ENCODE data around the gene FKBP4.

The FKBP4 gene

DNA sequence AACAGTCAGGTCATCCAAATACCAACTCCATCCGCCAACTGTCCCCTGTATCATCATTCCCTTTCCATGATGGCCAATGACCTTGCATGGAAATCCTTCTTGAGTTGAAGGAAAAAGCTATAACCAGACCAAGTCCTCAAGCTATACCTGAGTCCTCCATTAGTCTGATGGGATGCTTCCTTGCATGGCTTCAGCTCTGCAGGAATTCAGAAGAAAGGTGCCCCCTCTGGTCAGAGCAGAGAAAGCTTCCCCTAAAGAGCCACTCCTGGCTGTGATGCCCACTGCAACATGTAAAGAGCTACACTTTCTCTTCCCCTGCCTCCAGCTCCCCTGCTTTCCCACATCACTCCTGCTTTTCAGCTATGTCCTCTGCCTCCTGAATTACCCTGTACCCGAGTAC, 43.1 kb upstream of the FKBP4 start:
- Histone ChIP-seq H3K4me3 (ENCODE audit: low read depth, low read length) (no peak overlapping the region), H3K27ac (no peak overlapping the region), H3K27me3 (replicated peaks) (peaks cover 5% of the 10 kb centered on the region), H3K36me3 (replicated peaks) (no peaks in the 10 kb centered on the region)
- in situ Hi-C loops (cut with HindIII; ENCODE audit: low pct_ligation_motif_present, low sequenced_read_pairs), result no loop called here
- DNase-seq, result no peak
- TF ChIP-seq, protein P1, sequence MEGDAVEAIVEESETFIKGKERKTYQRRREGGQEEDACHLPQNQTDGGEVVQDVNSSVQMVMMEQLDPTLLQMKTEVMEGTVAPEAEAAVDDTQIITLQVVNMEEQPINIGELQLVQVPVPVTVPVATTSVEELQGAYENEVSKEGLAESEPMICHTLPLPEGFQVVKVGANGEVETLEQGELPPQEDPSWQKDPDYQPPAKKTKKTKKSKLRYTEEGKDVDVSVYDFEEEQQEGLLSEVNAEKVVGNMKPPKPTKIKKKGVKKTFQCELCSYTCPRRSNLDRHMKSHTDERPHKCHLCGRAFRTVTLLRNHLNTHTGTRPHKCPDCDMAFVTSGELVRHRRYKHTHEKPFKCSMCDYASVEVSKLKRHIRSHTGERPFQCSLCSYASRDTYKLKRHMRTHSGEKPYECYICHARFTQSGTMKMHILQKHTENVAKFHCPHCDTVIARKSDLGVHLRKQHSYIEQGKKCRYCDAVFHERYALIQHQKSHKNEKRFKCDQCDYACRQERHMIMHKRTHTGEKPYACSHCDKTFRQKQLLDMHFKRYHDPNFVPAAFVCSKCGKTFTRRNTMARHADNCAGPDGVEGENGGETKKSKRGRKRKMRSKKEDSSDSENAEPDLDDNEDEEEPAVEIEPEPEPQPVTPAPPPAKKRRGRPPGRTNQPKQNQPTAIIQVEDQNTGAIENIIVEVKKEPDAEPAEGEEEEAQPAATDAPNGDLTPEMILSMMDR (IDR thresholded peaks at IDR 0.05; ENCODE audit: low read depth, low read length, missing control alignments), result no peak

DNA sequence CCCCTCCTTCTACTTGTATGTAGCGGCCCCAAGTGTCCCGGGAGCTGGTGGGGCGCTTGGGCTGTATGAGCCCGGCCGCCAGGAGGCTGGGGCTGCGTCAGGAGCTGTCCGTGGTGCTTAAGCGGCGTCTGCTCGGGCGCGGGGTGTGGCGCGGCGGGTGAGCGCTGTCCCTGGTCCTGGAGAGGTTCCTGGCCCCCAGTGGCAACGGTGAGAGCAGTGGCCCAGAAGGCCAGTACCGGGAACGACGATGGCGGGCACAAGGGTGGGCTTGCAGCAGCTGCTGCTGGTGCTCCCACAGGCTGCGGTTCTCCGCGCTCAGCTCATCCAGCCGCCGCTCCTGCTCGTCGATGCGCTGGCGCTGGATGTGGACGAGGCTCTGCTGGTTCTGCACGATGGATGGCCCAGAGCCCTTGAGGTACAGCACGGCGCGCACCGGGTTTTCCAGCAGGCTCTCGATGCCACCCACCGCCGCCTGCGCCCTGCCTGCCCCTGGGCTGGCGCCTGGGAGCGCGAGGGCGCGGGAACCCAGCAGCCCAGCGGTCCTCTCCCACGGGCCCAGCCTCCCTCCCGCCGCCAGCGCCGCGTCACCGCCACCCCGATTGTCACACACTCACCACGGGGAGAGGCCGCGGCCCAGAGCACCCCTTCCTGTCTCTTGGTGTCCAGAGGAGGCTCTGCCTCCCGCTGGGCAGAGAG, 41.9 kb upstream of the FKBP4 start:
- TF ChIP-seq, protein P1 (IDR thresholded peaks at IDR 0.05; ENCODE audit: low read depth, low read length, missing control alignments), result peak; percentile 17
- Histone ChIP-seq H3K27me3 (replicated peaks) (peaks cover 5% of the 10 kb centered on the region), H3K36me3 (replicated peaks) (no peaks in the 10 kb centered on the region), H3K4me3 (ENCODE audit: low read depth, low read length) (no peak overlapping the region), H3K27ac (no peak overlapping the region)
- DNase-seq, result peak; percentile 31
- in situ Hi-C loops (cut with HindIII; ENCODE audit: low pct_ligation_motif_present, low sequenced_read_pairs), result no loop called here

DNA sequence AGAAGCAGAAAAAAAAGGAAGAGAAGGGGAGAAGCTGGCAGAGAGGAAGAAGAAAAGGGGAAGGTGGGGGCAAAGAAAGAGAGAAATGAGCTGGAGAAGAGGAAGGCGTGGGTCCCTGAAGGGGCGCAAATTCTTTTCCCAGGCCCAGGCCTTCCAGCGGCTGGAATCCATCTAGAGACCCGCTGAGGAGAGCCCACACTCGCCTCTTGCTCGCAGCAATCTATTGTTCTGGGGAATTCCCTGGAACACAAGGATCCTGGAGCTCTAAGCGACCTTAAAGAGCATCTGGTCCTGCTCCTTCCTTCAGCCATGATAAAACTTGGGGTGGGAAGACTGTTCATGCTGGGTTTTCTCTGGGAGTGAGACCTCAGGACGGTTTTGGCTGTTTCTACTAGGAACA, 41.2 kb upstream of the FKBP4 start:
- TF ChIP-seq, protein P1 (IDR thresholded peaks at IDR 0.05; ENCODE audit: low read depth, low read length, missing control alignments), result no peak
- peaks cover 5% of the 10 kb centered on the region for H3K27me3 ChIP-seq (replicated peaks)
- no peak for DNase-seq
- no peak overlapping the region for H3K27ac ChIP-seq
- no peaks in the 10 kb centered on the region for H3K36me3 ChIP-seq (replicated peaks)
- no peak overlapping the region for H3K4me3 ChIP-seq (ENCODE audit: low read depth, low read length)
- in situ Hi-C loops (cut with HindIII; ENCODE audit: low pct_ligation_motif_present, low sequenced_read_pairs), result no loop called here

DNA sequence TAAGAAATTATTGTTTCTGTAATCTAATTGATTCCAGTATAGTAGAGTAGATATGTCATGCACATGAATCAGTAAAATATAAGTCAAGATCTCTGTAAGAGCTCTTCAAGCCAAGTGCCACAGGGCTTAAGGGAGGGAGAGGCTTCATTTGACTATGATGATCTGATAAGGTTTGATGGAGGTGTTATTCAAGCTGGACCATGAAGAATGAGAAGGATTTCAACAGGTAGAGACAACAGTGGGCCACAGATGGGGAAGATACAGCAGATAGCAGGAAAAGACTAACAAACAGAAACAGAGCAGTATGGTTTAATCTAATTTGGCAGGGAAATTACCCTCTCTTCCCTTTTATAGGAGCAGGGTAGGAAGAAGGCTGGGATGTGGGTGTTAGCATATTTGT, 40.6 kb upstream of the FKBP4 start:
- in situ Hi-C loops (cut with HindIII; ENCODE audit: low pct_ligation_motif_present, low sequenced_read_pairs), result no loop called here
- peaks cover 5% of the 10 kb centered on the region for H3K27me3 ChIP-seq (replicated peaks)

DNA sequence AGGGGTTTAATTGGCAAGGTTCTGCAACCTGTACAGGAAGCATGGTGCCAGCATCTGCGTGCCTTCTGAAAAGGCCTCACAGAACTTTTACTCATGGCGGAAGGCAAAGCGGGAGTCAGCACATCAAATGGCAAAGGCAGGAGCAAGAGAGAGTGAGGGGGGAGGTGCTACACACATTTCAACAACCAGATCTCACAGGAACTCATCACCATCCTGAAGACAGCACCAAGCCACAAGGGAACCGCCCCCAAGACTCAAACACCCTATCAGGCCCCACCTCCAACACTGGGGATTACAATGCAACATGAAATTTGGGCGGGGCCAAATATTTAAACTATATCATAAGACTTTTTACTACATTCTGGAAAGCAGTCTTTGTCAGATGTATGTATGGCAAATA, 38.0 kb upstream of the FKBP4 start:
- TF ChIP-seq, protein P1 (IDR thresholded peaks at IDR 0.05; ENCODE audit: low read depth, low read length, missing control alignments), result no peak
- in situ Hi-C loops (cut with HindIII; ENCODE audit: low pct_ligation_motif_present, low sequenced_read_pairs), result no loop called here
- Histone ChIP-seq H3K4me3 (ENCODE audit: low read depth, low read length) (no peak overlapping the region), H3K36me3 (replicated peaks) (no peaks in the 10 kb centered on the region), H3K27ac (no peak overlapping the region), H3K27me3 (replicated peaks) (peaks cover 5% of the 10 kb centered on the region)
- DNase-seq, result no peak

More for the DNA sequence above, 40.6 kb upstream of the FKBP4 start:
- no peak overlapping the region for H3K27ac ChIP-seq
- TF ChIP-seq, protein P1 (IDR thresholded peaks at IDR 0.05; ENCODE audit: low read depth, low read length, missing control alignments), result no peak
- DNase-seq, result no peak
- H3K36me3 ChIP-seq (replicated peaks), result no peaks in the 10 kb centered on the region
- H3K4me3 ChIP-seq (ENCODE audit: low read depth, low read length), result no peak overlapping the region

DNA sequence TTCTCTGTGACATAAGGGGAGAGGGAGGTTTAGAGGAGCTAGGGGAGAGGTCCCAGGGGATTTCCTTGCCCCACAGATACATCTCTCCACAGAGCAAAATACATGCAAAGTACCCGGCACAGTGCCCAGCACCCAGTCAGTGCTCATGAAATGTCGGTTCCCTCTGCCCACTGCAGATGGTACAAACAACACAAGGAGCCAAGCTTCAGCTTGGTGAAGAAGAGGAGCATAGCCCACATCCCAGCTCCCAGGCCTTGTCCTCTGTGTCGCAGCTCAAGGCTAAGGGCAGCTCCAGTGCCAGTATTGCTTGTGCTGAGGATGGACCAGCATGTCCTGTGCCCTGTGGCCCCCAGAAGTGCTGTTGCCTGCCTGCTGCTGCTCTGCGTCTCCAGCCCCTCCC, 35.0 kb upstream of the FKBP4 start:
- H3K27me3 ChIP-seq (replicated peaks), result no peaks in the 10 kb centered on the region
- H3K4me3 ChIP-seq (ENCODE audit: low read depth, low read length), result no peak overlapping the region
- in situ Hi-C loops (cut with HindIII; ENCODE audit: low pct_ligation_motif_present, low sequenced_read_pairs), result no loop called here
- no peak overlapping the region for H3K27ac ChIP-seq
- no peak for DNase-seq
- TF ChIP-seq, protein P1 (IDR thresholded peaks at IDR 0.05; ENCODE audit: low read depth, low read length, missing control alignments), result no peak
- no peaks in the 10 kb centered on the region for H3K36me3 ChIP-seq (replicated peaks)
